GM19438 (cell line): ENCODE measurements around the gene TAF1D.
"Not testable (repeated sequence)": the region's sequence is repeated elsewhere in the genome, so short reads cannot be mapped to it uniquely, and the experiment has no call there.

ENCODE experiments used
- ATAC-seq: cut with Tn5 transposase; IDR thresholded peaks from one replicate; pipeline ENCODE4 v1.9.1; 2021; ENCODE audit warnings: low read depth; ENCODE audit not compliant: unreplicated experiment

Gene TAF1D, protein sequence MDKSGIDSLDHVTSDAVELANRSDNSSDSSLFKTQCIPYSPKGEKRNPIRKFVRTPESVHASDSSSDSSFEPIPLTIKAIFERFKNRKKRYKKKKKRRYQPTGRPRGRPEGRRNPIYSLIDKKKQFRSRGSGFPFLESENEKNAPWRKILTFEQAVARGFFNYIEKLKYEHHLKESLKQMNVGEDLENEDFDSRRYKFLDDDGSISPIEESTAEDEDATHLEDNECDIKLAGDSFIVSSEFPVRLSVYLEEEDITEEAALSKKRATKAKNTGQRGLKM

DNA sequence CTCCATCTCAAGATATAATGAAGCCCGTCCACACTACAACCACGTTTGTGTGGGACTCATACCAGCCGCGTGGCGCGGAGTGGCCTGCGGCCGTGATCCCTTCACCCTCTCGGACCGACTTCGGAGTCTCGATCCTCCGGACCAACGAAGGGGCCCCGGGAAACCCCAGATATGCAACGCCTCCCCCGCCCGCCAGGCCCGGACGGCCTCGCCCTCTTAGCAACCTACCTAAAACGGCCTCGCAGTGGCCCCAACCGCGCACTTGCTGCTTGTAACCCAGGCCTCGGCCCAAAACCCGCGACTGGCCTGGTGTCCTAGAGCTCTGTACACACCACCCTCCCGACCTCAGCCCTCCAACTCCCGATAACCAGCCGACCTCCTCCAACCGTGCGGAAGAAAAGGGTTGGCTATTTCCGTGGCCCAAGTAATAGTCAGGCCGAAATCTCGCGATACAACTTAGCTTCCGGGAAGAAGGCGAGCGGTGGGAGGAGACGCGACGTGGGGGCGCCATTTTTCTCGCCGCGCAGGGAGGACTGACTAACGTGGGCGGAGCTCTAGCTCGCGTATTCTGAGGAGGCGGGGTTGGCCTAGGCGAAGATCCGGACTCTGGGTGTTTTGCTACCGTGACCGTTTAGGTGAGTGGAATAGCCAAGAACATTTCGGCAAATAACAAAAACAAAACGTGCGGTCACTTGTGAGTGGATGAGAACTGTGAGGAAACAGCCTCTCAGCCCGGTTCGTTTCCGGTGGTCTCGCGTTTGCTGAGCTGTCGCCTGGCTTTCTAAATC, at the start of gene TAF1D, which contains the start of gene C11orf54:
Gene TAF1D (minus strand): TSS at position 402 of the 788 bp plus-strand sequence. CDS start 2,191 bp downstream, outside the sequence.
Gene C11orf54 (plus strand): TSS at position 579 of the 788 bp plus-strand sequence. CDS start 5,722 bp downstream, outside the sequence.
- peak; percentile 82 for ATAC-seq

DNA sequence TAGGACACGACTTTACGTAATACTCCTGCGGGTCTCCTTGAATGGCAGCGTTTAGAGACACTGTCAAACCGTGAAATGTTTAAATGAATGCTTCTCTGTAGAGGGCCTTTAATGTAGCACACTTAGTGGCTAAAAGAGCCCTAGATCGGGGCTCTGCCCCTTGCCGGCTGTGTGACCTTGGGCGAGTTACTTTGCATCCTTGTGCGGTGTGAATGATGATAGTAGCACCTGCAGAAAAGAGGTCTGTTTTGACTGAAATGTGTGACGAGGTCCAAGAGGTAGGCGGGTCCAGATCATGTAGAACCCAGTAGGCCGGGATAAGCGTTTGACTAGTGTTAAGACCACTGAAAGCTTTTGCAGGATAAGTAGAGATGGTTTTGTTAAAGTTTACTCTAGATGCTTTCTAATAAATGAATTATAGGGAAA, 43.7 kb upstream of the TAF1D start:
- ATAC-seq, result peak; percentile 27

DNA sequence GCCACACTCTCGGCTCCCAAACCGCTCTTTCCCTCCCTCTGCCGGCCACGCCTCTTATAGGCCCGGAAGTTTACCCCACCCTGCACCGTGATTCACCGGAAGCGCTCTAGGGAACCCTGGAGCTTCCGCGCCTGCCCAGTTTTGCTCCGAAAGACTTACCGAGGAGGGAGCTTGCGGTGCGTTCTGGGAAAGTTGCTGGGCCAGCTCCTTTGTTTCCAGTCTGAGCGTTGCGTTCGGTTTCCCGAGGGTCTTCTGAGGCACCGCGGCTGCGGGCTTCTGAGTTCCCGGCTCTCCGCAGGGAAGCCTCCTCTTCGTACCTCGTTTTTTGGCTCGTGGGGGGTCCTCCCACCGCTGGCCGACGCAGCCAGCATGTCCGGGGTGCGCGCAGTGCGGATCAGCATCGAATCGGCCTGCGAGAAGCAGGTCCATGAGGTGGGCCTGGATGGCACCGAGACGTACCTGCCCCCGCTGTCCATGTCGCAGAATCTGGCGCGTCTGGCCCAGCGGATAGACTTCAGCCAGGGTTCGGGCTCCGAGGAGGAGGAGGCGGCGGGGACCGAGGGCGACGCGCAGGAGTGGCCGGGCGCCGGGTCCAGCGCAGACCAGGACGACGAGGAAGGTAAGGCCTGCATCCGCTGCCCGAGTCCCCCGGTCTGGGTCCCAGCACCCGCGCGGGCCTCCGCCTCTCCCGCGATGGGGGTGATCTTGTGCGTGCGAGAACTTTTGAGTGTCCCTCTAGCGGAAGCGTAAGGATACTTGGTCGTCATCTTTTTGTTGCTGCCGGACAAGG, 43.0 kb upstream of the TAF1D start, which contains the start of gene MED17:
Gene MED17 (plus strand): TSS at position 138 of the 790 bp plus-strand sequence. CDS start 232 bp downstream, at position 370.
- peak; percentile 97 for ATAC-seq

DNA sequence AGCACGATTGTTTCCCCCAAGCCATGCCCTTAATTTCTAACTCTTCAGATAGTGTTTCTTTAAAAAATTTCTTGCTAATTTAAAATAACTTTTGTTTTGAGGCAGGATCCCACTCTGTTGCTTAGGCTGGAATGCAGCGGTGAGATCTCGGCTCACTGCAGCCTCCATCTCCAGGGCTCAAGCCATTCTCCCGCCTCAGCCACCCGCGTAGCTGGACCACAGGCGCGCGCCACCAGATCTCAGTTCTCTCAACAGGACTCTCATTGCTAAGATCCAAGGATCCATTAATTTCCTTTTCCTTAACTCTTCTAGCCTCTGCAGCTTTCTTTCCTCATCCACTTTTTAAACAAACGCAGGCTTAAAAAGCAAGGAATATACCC, 42.5 kb upstream of the TAF1D start:
- peak; percentile 56 for ATAC-seq

DNA sequence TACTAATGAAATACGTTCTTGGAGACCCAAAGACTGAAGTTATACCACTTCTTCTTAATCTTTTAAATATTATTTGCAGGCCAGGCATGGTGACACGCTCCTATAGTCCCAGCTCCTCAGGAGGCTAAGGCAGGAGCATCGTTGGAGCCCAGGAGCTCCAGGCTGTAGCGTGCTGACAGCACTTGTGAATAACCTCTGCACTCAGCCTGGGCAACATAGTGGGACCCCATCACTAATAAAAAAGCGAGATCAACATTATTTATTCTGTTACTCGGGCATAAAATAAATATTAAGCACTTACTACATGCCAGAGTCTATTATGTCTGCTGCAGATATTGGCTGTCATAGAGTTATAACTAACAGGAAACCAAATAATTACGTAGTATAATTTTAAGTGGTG, 42.1 kb upstream of the TAF1D start:
- no peak for ATAC-seq

DNA sequence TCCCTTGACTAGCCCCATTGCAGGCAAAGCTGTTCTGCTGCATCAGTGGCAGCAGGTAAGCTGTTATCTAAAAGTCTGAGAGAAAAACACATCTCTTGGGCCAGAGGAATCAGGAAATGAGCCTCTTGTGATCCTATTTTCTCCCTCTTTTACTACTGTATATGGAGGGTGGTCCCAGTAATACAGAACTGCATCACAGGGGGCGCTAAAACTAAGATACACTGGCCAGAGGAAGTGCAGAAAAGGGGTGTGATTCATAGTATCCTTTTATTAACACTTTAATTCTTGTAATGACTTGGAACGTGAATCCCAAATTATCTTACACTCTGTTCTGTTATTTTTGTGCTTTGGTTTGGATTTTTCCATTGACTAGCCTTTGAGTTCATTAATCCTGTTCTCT, 34.0 kb upstream of the TAF1D start:
- no peak for ATAC-seq

DNA sequence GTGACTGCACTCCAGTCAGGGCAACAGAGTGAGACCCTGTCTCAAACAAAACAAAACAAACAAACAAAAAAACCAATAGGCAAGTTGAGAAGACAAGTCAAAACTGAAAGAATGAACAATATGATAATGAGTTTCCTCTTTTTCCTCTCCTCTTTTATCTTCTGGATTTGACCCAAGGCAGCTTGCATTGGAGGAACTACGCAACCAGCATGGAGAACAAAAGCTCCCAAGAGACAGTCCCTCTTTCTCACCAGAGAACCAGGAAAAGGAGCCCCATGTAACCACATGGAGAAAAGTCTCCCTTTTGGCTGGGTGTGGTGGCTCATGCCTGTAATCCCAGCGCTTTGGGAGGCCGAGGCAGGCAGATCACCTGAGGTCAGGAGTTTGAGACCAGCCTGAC, 33.3 kb upstream of the TAF1D start:
- ATAC-seq, result not testable (repeated sequence)

DNA sequence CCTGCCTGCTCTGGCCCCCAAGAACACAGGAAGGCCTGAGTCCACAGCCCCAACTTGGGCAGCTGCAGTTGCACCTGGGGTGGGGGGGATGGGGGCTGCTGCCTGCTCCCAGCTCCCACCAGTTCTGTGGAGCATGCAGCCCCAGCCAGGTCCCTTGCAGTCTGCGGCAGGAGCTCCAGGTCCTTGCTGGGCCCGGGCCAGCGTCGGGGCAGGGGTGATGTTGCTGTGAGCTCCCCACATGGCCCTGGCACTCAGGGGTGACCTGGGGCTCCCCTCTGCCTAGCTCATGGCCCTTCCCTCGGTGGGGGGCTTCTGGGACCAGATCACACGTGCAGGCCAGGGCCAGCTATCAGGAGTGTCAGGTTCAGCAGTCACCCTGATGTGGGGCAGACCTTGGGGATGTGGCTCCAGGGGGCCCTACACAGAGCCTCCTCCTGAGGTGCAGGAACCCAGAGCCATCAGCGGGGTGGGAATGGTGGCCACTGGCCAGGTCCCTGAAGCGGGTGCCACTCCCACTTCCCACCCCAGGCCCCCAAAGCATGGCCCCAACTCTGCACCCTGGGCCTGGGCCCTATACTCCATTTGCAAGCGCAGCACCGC, 32.4 kb upstream of the TAF1D start:
- no peak for ATAC-seq

DNA sequence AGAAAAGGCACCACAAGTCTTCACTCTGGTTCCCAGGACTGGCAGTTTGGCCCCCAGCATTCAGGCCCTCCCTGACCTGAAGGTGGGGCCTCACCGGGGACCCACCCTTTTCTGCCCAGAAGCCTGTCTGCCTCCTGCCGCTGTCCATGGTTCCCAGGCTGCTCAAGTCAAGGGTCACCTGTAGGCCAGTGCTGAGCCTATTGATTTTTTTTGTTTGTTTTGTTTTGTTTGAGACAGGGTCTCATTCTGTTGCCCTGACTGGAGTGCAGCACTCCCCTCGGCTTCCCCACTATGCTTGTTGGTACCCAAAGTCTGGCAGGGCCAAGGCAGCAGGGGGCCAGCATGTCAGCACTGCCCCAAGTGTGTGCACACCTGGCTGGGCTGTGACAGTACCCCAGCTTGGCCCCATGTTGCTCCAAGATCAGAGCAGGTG, 31.8 kb upstream of the TAF1D start:
- ATAC-seq, result no peak

DNA sequence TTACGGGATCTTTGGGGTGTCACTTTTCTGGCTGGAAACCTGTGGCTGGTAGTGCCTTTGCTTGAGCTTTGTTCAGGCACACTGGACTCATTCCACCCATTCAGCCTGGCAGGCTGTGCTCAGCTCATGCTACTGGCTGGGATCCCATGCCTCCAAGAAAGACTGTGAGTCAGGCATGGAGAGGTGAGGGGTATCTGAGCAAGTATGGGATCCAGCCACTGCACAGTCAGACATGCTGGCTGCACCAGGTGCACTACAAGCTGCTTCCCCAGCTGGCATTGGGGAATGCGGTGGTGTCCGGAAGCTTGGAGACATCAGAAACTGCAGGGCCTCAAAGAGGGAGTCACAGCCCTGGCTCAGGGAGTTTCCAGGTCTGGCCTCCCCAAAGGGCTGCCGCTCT, 30.8 kb upstream of the TAF1D start:
- ATAC-seq, result no peak

DNA sequence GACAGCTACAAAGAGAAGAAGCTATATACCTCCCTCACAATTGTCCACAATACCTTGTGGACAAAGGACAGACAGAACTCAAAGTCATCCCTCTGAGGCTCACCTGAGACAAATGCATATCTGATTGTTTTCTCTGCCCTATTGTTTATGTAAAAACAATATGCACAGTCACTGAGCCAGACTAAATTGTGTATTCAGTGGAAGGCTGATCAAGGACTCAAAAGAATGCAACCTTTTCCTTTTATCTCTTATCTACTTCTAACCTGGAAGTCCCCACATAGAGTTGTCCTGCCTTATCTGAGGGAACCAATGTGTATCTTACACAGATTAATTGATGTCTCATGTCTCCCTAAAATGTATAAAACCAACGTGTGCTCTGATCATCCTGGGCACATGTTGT, 28.9 kb upstream of the TAF1D start:
- no peak for ATAC-seq

DNA sequence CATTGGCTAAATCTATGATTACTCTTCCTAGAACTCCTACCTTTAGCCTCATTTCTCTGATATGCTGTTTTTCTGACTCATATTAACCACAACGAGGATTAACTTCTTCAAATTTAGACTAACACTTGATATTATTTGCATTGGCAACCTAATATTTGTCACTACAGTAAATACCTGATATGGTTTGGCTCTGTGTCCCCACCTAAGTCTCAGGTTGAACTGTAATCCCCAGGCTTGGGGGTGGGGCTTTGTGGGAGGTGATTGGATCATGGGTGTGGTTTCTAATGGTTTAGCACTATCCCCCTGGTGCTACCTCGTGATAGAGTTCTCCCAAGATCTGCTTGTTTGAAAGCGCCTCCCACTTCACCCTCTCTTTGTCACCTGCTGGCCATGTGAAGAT, 25.7 kb upstream of the TAF1D start:
- ATAC-seq, result no peak

DNA sequence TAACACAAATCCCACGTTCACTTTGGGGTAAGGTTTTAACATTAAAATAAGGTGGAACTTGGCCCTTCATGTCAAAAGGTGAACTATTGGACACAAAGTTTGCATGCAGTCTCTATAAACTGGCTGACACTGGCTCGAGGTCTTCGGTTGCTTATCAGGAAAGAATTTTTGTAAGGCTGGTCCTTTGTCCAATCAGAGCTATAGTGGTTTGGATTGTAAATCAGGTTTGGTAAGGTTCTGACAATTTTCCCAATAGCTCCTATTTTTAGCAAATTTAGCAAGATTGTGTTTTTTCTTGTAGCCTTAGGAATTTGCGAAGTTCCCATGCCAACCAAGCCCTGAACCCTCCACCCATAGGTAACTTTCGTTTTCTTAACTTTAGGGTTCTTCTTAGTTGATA, 25.2 kb upstream of the TAF1D start:
- ATAC-seq, result no peak

DNA sequence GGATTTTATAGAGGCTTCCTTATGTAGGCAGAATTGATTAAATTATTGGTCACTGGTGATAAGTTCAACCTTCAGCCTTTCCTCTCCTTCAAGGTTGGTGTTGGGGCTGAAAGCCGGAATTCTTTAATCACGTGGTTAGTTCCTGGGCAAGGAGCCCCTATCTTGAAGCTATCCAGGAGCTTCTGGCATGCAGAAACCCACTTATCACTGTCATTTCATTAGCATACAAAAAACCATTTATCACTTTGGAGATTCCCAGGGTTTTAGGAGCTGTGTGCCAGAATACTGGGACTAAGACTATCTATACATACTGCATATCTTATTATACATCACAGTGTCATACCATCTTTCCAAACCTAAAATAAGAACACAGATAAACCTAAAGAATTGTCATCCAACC, 24.3 kb upstream of the TAF1D start:
- ATAC-seq, result no peak

DNA sequence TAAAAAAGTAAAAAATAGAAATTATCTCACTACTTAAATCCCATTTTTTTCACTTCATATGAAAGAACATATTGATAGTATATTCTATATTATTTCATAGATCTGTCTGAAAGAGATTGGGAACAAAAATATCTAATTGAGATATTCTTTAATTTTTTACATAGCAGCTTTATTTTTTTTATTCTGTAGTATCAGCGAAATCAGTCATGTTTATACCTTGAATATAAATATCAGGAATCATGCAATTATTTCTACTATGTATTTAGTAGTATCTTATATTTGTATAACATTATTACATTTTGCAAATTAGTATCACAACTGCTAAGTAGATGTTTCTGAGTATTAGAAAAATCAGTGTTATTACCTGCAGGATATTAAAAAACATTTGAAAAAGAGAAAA, 20.6 kb upstream of the TAF1D start:
- ATAC-seq, result no peak

DNA sequence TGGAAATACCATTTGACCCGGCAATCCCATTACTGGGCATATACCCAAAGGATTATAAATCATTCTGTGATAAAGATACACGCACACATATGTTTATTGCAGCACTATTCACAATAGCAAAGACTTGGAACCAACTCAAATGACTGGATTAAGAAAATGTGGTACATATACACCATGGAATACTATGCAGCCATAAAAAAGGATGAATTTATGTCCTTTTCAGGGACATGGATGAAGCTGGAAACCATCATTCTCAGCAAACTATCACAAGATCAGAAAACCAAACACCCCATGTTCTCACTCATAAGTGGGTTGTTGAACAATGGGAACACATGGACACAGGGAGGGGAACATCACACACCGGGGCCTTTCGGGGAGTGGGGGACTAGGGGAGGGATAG, 17.8 kb upstream of the TAF1D start:
- ATAC-seq, result not testable (repeated sequence)

DNA sequence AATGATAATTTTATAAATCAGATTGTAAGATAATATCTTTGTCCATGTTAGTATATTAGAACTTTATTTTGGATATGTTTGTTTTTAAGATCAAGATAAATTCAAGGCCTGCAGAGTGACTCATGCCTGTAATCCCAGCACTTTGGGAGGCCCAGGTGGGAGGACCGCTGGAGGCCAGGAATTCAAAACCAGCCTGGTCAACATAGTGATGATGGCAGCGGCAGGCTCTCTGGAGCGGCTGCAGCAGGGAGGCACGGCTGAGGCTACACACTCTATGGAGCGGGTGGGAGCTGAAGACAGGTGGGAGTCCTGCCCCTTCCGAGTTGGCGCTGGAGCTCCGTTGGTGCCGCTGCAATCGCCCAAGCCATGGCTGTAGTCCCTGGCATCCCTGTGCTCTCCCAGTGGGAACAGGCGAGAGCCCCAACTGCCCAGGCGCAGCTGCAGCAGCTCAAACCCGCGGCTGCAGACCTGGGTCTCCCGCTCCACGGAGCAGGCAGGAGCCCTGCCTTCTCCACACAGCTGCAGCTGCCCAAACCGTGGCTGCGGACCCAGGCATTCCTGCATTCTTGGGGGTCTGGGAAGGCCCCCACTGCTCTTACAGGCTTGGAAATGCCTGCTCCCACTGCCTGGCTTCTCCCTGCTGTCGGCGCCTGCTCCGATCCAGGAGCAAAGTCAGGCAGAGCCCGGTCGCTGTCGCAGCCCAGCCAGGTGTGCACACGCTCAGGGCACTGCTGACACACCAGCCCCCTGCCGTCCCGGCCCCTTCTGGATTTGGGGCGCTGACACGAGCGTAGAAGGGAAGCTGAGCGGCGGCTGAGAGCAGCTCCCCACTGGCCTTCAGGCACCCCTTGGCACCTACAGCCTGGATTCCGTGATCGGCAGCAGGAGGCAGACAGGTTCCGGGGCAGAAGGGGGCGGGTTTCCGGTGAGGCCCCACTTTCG, 16.9 kb upstream of the TAF1D start:
- no peak for ATAC-seq

DNA sequence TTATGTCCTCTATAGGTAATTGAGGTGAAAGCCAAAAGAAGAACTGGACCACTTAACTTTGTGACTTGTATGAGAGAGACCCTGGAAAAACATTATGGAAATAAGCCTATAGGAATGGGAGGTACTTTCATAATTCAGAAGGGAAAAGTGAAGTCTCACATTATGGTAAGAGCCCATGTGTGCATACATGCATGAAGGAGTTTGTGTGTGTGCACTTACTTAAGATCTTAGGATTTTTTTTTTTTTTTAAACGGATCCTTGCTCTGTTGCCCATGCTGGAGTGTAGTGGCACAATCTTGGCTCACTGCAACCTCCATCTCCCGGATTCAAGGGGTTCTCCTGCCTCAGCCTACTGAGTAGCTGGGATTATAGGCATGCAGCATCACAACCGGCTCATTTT, 16.0 kb upstream of the TAF1D start:
- no peak for ATAC-seq

DNA sequence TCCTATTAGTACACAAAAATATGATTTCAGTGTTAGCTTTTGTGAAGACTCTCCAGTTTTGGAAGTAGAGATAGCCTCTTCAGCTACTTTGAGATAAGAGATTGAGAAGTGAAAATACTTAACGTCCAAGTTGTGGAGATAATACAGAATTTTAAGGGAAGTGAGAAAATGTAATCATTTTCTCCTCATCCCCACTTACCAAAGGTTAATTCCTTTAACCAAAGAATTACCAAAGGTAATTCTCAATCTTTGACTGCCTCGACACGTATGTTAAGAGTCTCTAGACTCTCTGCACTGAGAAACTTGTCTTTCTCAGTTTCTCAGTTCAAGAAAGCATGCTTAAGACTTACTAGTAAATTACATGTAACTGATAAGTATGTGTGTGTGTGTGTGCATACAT, 15.5 kb upstream of the TAF1D start:
- ATAC-seq, result no peak
